B cell (primary cell): ENCODE data around the gene SMIM28. TPM values are rescaled to one million over a fixed set of nuclear protein-coding genes. Genes with fewer than 3 reads are reported as not detected.

Experiments
- ATAC-seq: fragments of 200-7000 bp; cut with Tn5 transposase; one replicate; pipeline ENCODE4 v1.10.0; 2021; ENCODE audit warnings: low read depth, mild to moderate bottlenecking, moderate number of reproducible peaks, moderate library complexity
- CTCF ChIA-PET: fragments of 350-600 bp; sonication (Branson Sonifier 250); formaldehyde crosslinking; loops from one replicate; lab custom pipeline; 2021; ENCODE audit warnings: antibody characterized with exemption, inconsistent platforms; lab: Charles Lee
- POLR2A ChIA-PET: fragments of 350-600 bp; sonication (Branson Sonifier 250); formaldehyde crosslinking; loops from one replicate; lab custom pipeline; 2021; ENCODE audit warnings: antibody characterized with exemption; lab: Charles Lee
- DNase-seq: peaks from one replicate; pipeline ENCODE4 v3.0.0; 2013
- H2AFZ ChIP-seq: 2 replicates; pipeline ENCODE4 v1.6.1; 2012; ENCODE audit warnings: mild to moderate bottlenecking, low read depth, low read length; ENCODE audit not compliant: insufficient read depth, poor library complexity, severe bottlenecking
- H3K27ac ChIP-seq, 2 donors: 1 replicate in 1 of 2; 2 replicates in 1 of 2; pipeline ENCODE4 v1.5.1; 2012 to 2013; ENCODE audit warnings: low read length in 2 of 2, mild to moderate bottlenecking in 2 of 2, moderate library complexity in 1 of 2
- H3K27me3 ChIP-seq, 4 experiments: fragments of 200-600 bp in 1 of 4; sonication (generic) in 1 of 4; replicated peaks in 1 of 4; 1 replicate in 2 of 4; 2 replicates in 2 of 4; pipeline versions ENCODE4 v1.6.1 to v1.7.0; 2013 to 2016; ENCODE audit warnings: low read length in 3 of 4, mild to moderate bottlenecking in 2 of 4, mixed read lengths in 1 of 4, moderate library complexity in 1 of 4; ENCODE audit not compliant: insufficient read depth in 4 of 4, control insufficient read depth in 3 of 4; ENCODE audit errors: control extremely low read depth in 1 of 4
- H3K36me3 ChIP-seq, 2 experiments: replicated peaks in 1 of 2; 1 replicate in 1 of 2; 2 replicates in 1 of 2; pipeline versions ENCODE4 v1.6.1 to v1.7.1; 2013; ENCODE audit warnings: low read length in 1 of 2; ENCODE audit not compliant: insufficient read depth in 2 of 2, control insufficient read depth in 1 of 2; ENCODE audit errors: control extremely low read depth in 1 of 2, extremely low read depth in 1 of 2
- H3K4me1 ChIP-seq, 2 donors: fragments of 200-600 bp in 1 of 2; sonication (generic) in 1 of 2; 1 replicate in 1 of 2; 2 replicates in 1 of 2; pipeline versions ENCODE4 v1.5.1 to v1.6.1; 2013 to 2017; ENCODE audit warnings: low read length in 2 of 2; ENCODE audit not compliant: control insufficient read depth in 2 of 2, insufficient read depth in 2 of 2
- H3K4me2 ChIP-seq: replicated peaks from 2 replicates; pipeline ENCODE3; 2012; ENCODE audit warnings: mild to moderate bottlenecking, low read depth, low read length; ENCODE audit not compliant: poor library complexity, severe bottlenecking
- H3K4me3 ChIP-seq, 5 experiments: fragments of 200-600 bp in 1 of 5; sonication (generic) in 1 of 5; 1 replicate in 3 of 5; 2 replicates in 2 of 5; pipeline versions ENCODE4 v1.5.1 to v1.7.0; 2011 to 2016; ENCODE audit warnings: low read length in 4 of 5, mild to moderate bottlenecking in 4 of 5, low read depth in 2 of 5, control low read depth in 1 of 5, moderate library complexity in 1 of 5; ENCODE audit not compliant: insufficient read depth in 1 of 5; ENCODE audit errors: control extremely low read depth in 1 of 5, extremely low read depth in 1 of 5
- H3K79me2 ChIP-seq: fragments of 200-600 bp; sonication (generic); one replicate; pipeline ENCODE4 v1.6.0; 2016; ENCODE audit warnings: low read length; ENCODE audit not compliant: control insufficient read depth, insufficient read depth
- H3K9ac ChIP-seq: fragments of 200-600 bp; sonication (generic); 2 replicates; pipeline ENCODE4 v1.6.1; 2017; ENCODE audit warnings: mild to moderate bottlenecking, low read length, moderate library complexity
- H3K9me3 ChIP-seq, 3 donors: one replicate each; pipeline versions ENCODE4 v1.6.1 to v1.7.1; 2013; ENCODE audit warnings: low read length in 2 of 3; ENCODE audit not compliant: control insufficient read depth in 2 of 3, insufficient read depth in 1 of 3; ENCODE audit errors: control extremely low read depth in 1 of 3
- H4K20me1 ChIP-seq: 2 replicates; pipeline ENCODE4 v1.6.0; 2012; ENCODE audit warnings: mild to moderate bottlenecking, low read length; ENCODE audit not compliant: insufficient read depth, control insufficient read depth, poor library complexity, severe bottlenecking
- H3K27ac Mint-ChIP-seq: one replicate; pipeline ENCODE4 v1.8.0; 2021; ENCODE audit warnings: mixed read lengths
- H3K27me3 Mint-ChIP-seq: one replicate; pipeline ENCODE4 v1.8.0; 2021; ENCODE audit warnings: mixed read lengths
- H3K4me1 Mint-ChIP-seq: one replicate; pipeline ENCODE4 v1.8.0; 2021; ENCODE audit warnings: mixed read lengths
- H3K4me3 Mint-ChIP-seq: one replicate; pipeline ENCODE4 v1.8.0; 2021; ENCODE audit warnings: mixed read lengths
- H3K9me3 Mint-ChIP-seq: one replicate; pipeline ENCODE4 v1.8.0; 2022; ENCODE audit warnings: mixed read lengths; ENCODE audit not compliant: insufficient read depth
- CTCF ChIP-seq: fragments of 200-600 bp; IDR thresholded peaks from one replicate; pipeline ENCODE4 v1.8.0; 2022; ENCODE audit warnings: antibody characterized with exemption, mild to moderate bottlenecking
- EZH2 ChIP-seq: IDR thresholded peaks from 2 replicates; pipeline ENCODE4 v1.6.1; 2012; ENCODE audit warnings: borderline replicate concordance, low read depth, mild to moderate bottlenecking, moderate library complexity, low read length; ENCODE audit not compliant: insufficient read depth, poor library complexity, severe bottlenecking
- WGBS: methylation state at CpG from one replicate; pipeline ENCODE4 v1.1.5; 2013; ENCODE audit warnings: missing lambda C conversion rate; ENCODE audit not compliant: insufficient coverage; 5-methylcytosine and 5-hydroxymethylcytosine counted together
- intact Hi-C: fragments of 100-400 bp; cut with micrococcal nuclease; formaldehyde crosslinking; loops from one replicate; pipeline ENCODE4 v1.10.0; 2022
- polyA plus RNA-seq: library from polyadenylated mRNA; depleted of rRNA; stranded (reverse); fragments of >200 nt; gene quantifications from 2 replicates; pipeline ENCODE4 v1.2.3, GENCODE V29; 2012
- total RNA-seq, 2 donors: library from RNA; stranded (reverse); fragments of 120-200 nt in 1 of 2; gene quantifications; 1 replicate in 1 of 2; 2 replicates in 1 of 2; pipeline versions ENCODE4 v1.2.3 to v1.2.4, GENCODE V29; 2013 to 2022

Gene SMIM28
- total and polyA plus RNA-seq, 2 donors (not counting 1 experiment from before 2014, with no cell fraction given), result not detected

- ChIA-PET CTCF (no interaction called here), POLR2A (no interaction called here)
- Mint-ChIP-seq H3K27ac (no peak overlapping the region), H3K27me3 (peaks cover 11% of the 10 kb centered on the region), H3K4me3 (no peak overlapping the region), H3K9me3 (no peaks in the 10 kb centered on the region), H3K4me1 (peaks cover 12% of the 10 kb centered on the region)
- DNase-seq, result no peak
- no peak overlapping the region for H3K27ac ChIP-seq
- no peak overlapping the region for H3K4me3 ChIP-seq
- no peak overlapping the region for H3K4me2 ChIP-seq
- TF ChIP-seq CTCF (no peak), EZH2 (no peak)
- no peaks in the 10 kb centered on the region for H3K27me3 ChIP-seq
- no peaks in the 10 kb centered on the region for H3K36me3 ChIP-seq
- intact Hi-C loops, result no loop called here
- 100% methylated on average over 5 of the region's 5 CpGs for WGBS
- H2AFZ ChIP-seq, result no peak overlapping the region
- no peaks in the 10 kb centered on the region for H4K20me1 ChIP-seq
- no peak overlapping the region for H3K9ac ChIP-seq
- no peaks in the 10 kb centered on the region for H3K79me2 ChIP-seq
- no peak for ATAC-seq
- peaks cover 10% of the 10 kb centered on the region in 2 donors for H3K4me1 ChIP-seq
- no peaks in the 10 kb centered on the region for H3K9me3 ChIP-seq
Observed at GRCh38 chr6:138389551-138389950, 11.8 kb downstream of the SMIM28 start.

- Histone ChIP-seq H3K79me2 (no peaks in the 10 kb centered on the region), H3K4me2 (peak overlapping the region; percentile 48), H3K36me3 (no peaks in the 10 kb centered on the region), H3K9ac (no peak overlapping the region), H2AFZ (no peak overlapping the region), H4K20me1 (no peaks in the 10 kb centered on the region), H3K4me1 (peaks cover 18 to 19% of the 10 kb centered on the region in 2 donors), H3K9me3 (no peaks in the 10 kb centered on the region), H3K4me3 (no peak overlapping the region), H3K27ac (peak overlapping the region; percentile 28 to 58), H3K27me3 (no peaks in the 10 kb centered on the region)
- ATAC-seq (peak; percentile 63), DNase-seq (peak; percentile 49)
- H3K27ac Mint-ChIP-seq, result peak overlapping the region; percentile 51
- POLR2A ChIA-PET, result no interaction called here
- H3K4me1 Mint-ChIP-seq, result peaks cover 21% of the 10 kb centered on the region
- TF ChIP-seq CTCF, result no peak
- no peak for TF ChIP-seq EZH2
- H3K9me3 Mint-ChIP-seq, result no peaks in the 10 kb centered on the region
- peak overlapping the region; percentile 5 for H3K4me3 Mint-ChIP-seq
- peaks cover 4% of the 10 kb centered on the region for H3K27me3 Mint-ChIP-seq
- CTCF ChIA-PET, result interaction anchor here (1.0 to 1.9 kb wide), 5 partner anchors 9 to 277 kb away, joined by 3 to 9 read pairs (median 4); partner anchors contain the start of gene HEBP2
- intact Hi-C loops, result no loop called here
- WGBS, result 0% methylated on average over 1 of the region's 5 CpGs
Observed at GRCh38 chr6:138393871-138394783, 16.4 kb downstream of the SMIM28 start.
